ENCODE results near the gene CRK.

GRCh38 chr17:1478418-1478817 is 22.4 kb upstream of the CRK start:
- TF ChIP-seq CTCF (conservative IDR thresholded peaks at IDR 0.05 in 1 of 2, IDR thresholded peaks at IDR 0.05 in 1 of 2; ENCODE audit: extremely low read depth in 1 of 2, insufficient read depth in 1 of 2, low read depth in 1 of 2, low read length in 2 of 2) (no peak), EZH2 (IDR thresholded peaks at IDR 0.05; ENCODE audit: borderline replicate concordance, low read length) (no peak)
